HG03469 (cell line): ENCODE results near the gene ZEB1.
"Not testable (repeated sequence)": the region's sequence is repeated elsewhere in the genome, so short reads cannot be mapped to it uniquely, and the experiment has no call there.

Experiments
- ATAC-seq: cut with Tn5 transposase; IDR thresholded peaks from one replicate; pipeline ENCODE4 v1.9.1; 2021; ENCODE audit warnings: mild to moderate bottlenecking, moderate library complexity, moderate number of reproducible peaks; ENCODE audit not compliant: unreplicated experiment

ZEB1 gene

GRCh38 chr10:31479752-31480151 lies 160.7 kb downstream of the ZEB1 start:
- no peak for ATAC-seq

- no peak for ATAC-seq
Measured at GRCh38 chr10:31483546-31483945, 164.5 kb downstream of the ZEB1 start.

- no peak for ATAC-seq
Measured at GRCh38 chr10:31484431-31485135, 165.6 kb downstream of the ZEB1 start.

GRCh38 chr10:31490858-31491504 lies 172.0 kb downstream of the ZEB1 start:
- ATAC-seq, result no peak

GRCh38 chr10:31507427-31507826 lies 188.4 kb downstream of the ZEB1 start:
- no peak for ATAC-seq

- no peak for ATAC-seq
Measured at GRCh38 chr10:31508234-31508633, 189.2 kb downstream of the ZEB1 start.

GRCh38 chr10:31508882-31509281 lies 189.9 kb downstream of the ZEB1 start:
- no peak for ATAC-seq

GRCh38 chr10:31509989-31510388 lies 191.0 kb downstream of the ZEB1 start:
- ATAC-seq, result no peak

- no peak for ATAC-seq
Measured at GRCh38 chr10:31515116-31515515, 196.1 kb downstream of the ZEB1 start.

- no peak for ATAC-seq
Measured at GRCh38 chr10:31515819-31516402, 196.9 kb downstream of the ZEB1 start.

- ATAC-seq, result no peak
Measured at GRCh38 chr10:31520986-31521831, 202.2 kb downstream of the ZEB1 start.

GRCh38 chr10:31522820-31523219 lies 203.8 kb downstream of the ZEB1 start:
- no peak for ATAC-seq

GRCh38 chr10:31524460-31524859 lies 205.4 kb downstream of the ZEB1 start:
- no peak for ATAC-seq

GRCh38 chr10:31526178-31526577 lies 207.2 kb downstream of the ZEB1 start:
- ATAC-seq, result no peak

- no peak for ATAC-seq
Measured at GRCh38 chr10:31526681-31527080, 207.7 kb downstream of the ZEB1 start.

GRCh38 chr10:31528831-31529230 lies 209.8 kb downstream of the ZEB1 start:
- no peak for ATAC-seq

GRCh38 chr10:31536302-31536701 lies 217.3 kb downstream of the ZEB1 start:
- ATAC-seq, result no peak

- no peak for ATAC-seq
Measured at GRCh38 chr10:31549896-31550295, 230.9 kb downstream of the ZEB1 start.

GRCh38 chr10:31554556-31554955 lies 235.5 kb downstream of the ZEB1 start:
- no peak for ATAC-seq

GRCh38 chr10:31557854-31558253 lies 238.8 kb downstream of the ZEB1 start:
- ATAC-seq, result no peak

GRCh38 chr10:31568252-31568861 lies 249.3 kb downstream of the ZEB1 start:
- ATAC-seq, result not testable (repeated sequence)
